ENCODE measurements around the gene ACKR2. TPM values are rescaled to one million over a fixed set of nuclear protein-coding genes. Genes with fewer than 3 reads are reported as not detected.

The ACKR2 gene
- total and polyA plus RNA-seq, 2 of the 13 experiments (the other 11 are each of a cell fraction or from before 2014, with no cell fraction given) = 1.1 to 1.9 TPM

GRCh38 chr3:42855219-42855546, 45.9 kb downstream of the ACKR2 start (continued):
- TF ChIP-seq, protein P1, sequence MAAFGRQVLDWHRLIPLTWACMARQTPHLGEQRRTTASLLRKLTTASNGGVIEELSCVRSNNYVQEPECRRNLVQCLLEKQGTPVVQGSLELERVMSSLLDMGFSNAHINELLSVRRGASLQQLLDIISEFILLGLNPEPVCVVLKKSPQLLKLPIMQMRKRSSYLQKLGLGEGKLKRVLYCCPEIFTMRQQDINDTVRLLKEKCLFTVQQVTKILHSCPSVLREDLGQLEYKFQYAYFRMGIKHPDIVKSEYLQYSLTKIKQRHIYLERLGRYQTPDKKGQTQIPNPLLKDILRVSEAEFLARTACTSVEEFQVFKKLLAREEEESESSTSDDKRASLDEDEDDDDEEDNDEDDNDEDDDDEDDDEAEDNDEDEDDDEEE (CRISPR knock-in tag; IDR thresholded peaks at IDR 0.05) = no peak
- TF ChIP-seq CEBPB (IDR thresholded peaks at IDR 0.05; ENCODE audit: borderline replicate concordance, low read depth, low read length) (no peak), MNT (IDR thresholded peaks at IDR 0.05) (no peak), CBX5 (CRISPR knock-in tag; IDR thresholded peaks at IDR 0.05; ENCODE audit: borderline replicate concordance) (no peak), ZNF615 (CRISPR knock-in tag; IDR thresholded peaks at IDR 0.05; ENCODE audit: borderline replicate concordance) (no peak), ATF7-NPFF (CRISPR knock-in tag; IDR thresholded peaks at IDR 0.05; ENCODE audit: low read depth) (0 out of 2 replicates have a peak, but pooled peaks have one; percentile 68), ZFAT (CRISPR knock-in tag; conservative IDR thresholded peaks at IDR 0.05) (no peak), ARNTL (CRISPR knock-in tag; IDR thresholded peaks at IDR 0.05) (no peak), PHF5A (CRISPR knock-in tag; IDR thresholded peaks at IDR 0.05; ENCODE audit: low read depth, unreplicated experiment) (peak; percentile 19), ZNF205 (CRISPR knock-in tag; IDR thresholded peaks at IDR 0.05) (no peak), ADNP (CRISPR knock-in tag; IDR thresholded peaks at IDR 0.05) (no peak), BORCS8-MEF2B (CRISPR knock-in tag; IDR thresholded peaks at IDR 0.05) (0 out of 2 replicates have a peak, but pooled peaks have one; percentile 56), NFYB (CRISPR knock-in tag; IDR thresholded peaks at IDR 0.05) (0 out of 2 replicates have a peak, but pooled peaks have one; percentile 28), ASH2L (IDR thresholded peaks at IDR 0.05; ENCODE audit: insufficient read length, low read depth, low read length) (no peak)
- TF ChIP-seq, protein P2, sequence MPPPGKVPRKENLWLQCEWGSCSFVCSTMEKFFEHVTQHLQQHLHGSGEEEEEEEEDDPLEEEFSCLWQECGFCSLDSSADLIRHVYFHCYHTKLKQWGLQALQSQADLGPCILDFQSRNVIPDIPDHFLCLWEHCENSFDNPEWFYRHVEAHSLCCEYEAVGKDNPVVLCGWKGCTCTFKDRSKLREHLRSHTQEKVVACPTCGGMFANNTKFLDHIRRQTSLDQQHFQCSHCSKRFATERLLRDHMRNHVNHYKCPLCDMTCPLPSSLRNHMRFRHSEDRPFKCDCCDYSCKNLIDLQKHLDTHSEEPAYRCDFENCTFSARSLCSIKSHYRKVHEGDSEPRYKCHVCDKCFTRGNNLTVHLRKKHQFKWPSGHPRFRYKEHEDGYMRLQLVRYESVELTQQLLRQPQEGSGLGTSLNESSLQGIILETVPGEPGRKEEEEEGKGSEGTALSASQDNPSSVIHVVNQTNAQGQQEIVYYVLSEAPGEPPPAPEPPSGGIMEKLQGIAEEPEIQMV (CRISPR knock-in tag; IDR thresholded peaks at IDR 0.05; ENCODE audit: low read depth) = 0 out of 2 replicates have a peak, but pooled peaks have one; percentile 29
